GM23338 (cell line): ENCODE data around the gene BRD7.

Experiments used
- CREB1 ChIP-seq: fragments of 250-450 bp; sonication (Bioruptor Pico); IDR thresholded peaks from 2 replicates; pipeline ENCODE4 v1.5.0; 2020; ENCODE audit warnings: low read depth, mild to moderate bottlenecking, moderate library complexity
- CTCF ChIP-seq, 2 experiments: fragments of 200-600 bp in 1 of 2; sonication (generic) in 1 of 2; conservative IDR thresholded peaks; 2 replicates each; pipeline versions ENCODE4 v1.5.1 to v1.6.1; 2016 to 2017; ENCODE audit warnings: antibody characterized with exemption in 2 of 2, low read depth in 2 of 2, mild to moderate bottlenecking in 2 of 2, moderate library complexity in 1 of 2
- EZH2 ChIP-seq: fragments of 200-600 bp; sonication (generic); IDR thresholded peaks from one replicate; pipeline ENCODE4 v1.8.0; 2017; ENCODE audit warnings: antibody characterized with exemption, mild to moderate bottlenecking, low read depth; ENCODE audit not compliant: unreplicated experiment
- POLR2AphosphoS5 ChIP-seq: IDR thresholded peaks from 2 replicates; pipeline ENCODE4 v1.6.1; 2016; ENCODE audit warnings: antibody characterized with exemption, low read depth

- TF ChIP-seq CTCF (conservative IDR thresholded peaks at IDR 0.05; ENCODE audit: low read depth in 2 of 2) (no peak), POLR2AphosphoS5 (no peak), EZH2 (no peak), CREB1 (CRISPR knock-in tag) (no peak)
Measured at GRCh38 chr16:50276801-50277555, 91.8 kb downstream of the BRD7 start.
